Suprapubic skin (tissue), 4 donors: ENCODE data around the gene EVA1A. TPM values are rescaled to one million over a fixed set of nuclear protein-coding genes. Genes with fewer than 3 reads are reported as not detected.

Experiments
- DNase-seq, 2 donors: peaks; one replicate each; pipeline ENCODE4 v3.0.0-alpha.2; 2019; ENCODE audit warnings: low spot score in 2 of 2
- H3K27ac ChIP-seq: fragments of 200-600 bp; sonication (generic); one replicate; pipeline ENCODE4 v1.5.1; 2019
- H3K27me3 ChIP-seq: fragments of 200-600 bp; sonication (generic); one replicate; pipeline ENCODE4 v1.5.1; 2019
- H3K36me3 ChIP-seq: fragments of 200-600 bp; sonication (generic); one replicate; pipeline ENCODE4 v1.5.1; 2019
- H3K4me1 ChIP-seq: fragments of 200-600 bp; sonication (generic); one replicate; pipeline ENCODE4 v1.5.1; 2019
- H3K4me3 ChIP-seq: fragments of 200-600 bp; sonication (generic); one replicate; pipeline ENCODE4 v1.5.1; 2019; ENCODE audit warnings: mild to moderate bottlenecking
- H3K9me3 ChIP-seq: fragments of 200-600 bp; sonication (generic); one replicate; pipeline ENCODE4 v1.5.1; 2019
- EP300 ChIP-seq: sonication (generic); formaldehyde crosslinking; IDR thresholded peaks from one replicate; pipeline ENCODE4 v1.6.1; 2017; ENCODE audit warnings: antibody characterized with exemption
- POLR2A ChIP-seq, 2 donors: fragments of 450-650 bp; IDR thresholded peaks; one replicate each; pipeline ENCODE4 v1.6.1; 2017; ENCODE audit warnings: antibody characterized with exemption in 2 of 2, mild to moderate bottlenecking in 2 of 2, moderate library complexity in 2 of 2
- POLR2AphosphoS5 ChIP-seq, 3 donors: sonication (generic); formaldehyde crosslinking; IDR thresholded peaks; one replicate each; pipeline ENCODE4 v1.6.1; 2017; ENCODE audit warnings: antibody characterized with exemption in 3 of 3
- WGBS: methylation state at CpG from one replicate; pipeline ENCODE4 v1.1.5; 2018; 5-methylcytosine and 5-hydroxymethylcytosine counted together
- total RNA-seq, 4 donors: library from RNA; depleted of rRNA; stranded (reverse); fragments of >200 nt; gene quantifications; one replicate each; pipeline ENCODE4 v1.1.0, GENCODE V29; 2016
- TF ChIP-seq, protein P1 (sequence below), 2 donors: fragments of 200-600 bp in 1 of 2; fragments of 450-650 bp in 1 of 2; sonication (generic) in 1 of 2; IDR thresholded peaks; one replicate each; pipeline ENCODE4 v1.5.1; 2016 to 2019; ENCODE audit warnings: antibody characterized with exemption in 2 of 2, mild to moderate bottlenecking in 1 of 2, moderate library complexity in 1 of 2

The EVA1A gene
- total RNA-seq, 4 donors from 2014 or later, result 5.7 to 11.4 (median 7.9) TPM

DNA sequence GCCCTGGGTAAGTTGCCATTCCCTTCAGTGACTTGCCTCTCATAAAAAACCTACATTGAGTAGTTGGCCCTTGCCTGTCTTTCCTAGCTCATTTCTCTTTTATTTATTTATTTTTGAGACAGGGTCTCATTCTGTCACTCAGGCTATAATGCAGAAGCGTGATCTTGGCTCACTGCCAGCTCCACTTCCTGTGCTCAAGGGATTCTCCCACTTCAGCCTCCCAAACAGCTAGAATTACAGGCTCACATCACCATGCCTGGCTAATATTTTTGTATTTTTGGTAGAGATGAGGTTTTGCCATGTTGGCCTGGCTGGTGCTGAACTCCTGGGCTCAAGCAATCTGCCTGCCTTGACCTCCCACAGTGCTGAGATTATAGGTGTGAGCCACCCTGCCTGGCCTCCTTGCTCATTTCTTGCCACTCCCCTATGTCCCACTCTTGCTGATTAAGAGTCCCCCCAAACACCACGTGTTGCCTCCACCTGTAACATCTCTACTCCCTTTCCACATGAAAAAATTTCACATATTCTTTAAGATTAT lies 12.6 kb downstream of the EVA1A start:
- no peak for DNase-seq
- TF ChIP-seq, protein P1, sequence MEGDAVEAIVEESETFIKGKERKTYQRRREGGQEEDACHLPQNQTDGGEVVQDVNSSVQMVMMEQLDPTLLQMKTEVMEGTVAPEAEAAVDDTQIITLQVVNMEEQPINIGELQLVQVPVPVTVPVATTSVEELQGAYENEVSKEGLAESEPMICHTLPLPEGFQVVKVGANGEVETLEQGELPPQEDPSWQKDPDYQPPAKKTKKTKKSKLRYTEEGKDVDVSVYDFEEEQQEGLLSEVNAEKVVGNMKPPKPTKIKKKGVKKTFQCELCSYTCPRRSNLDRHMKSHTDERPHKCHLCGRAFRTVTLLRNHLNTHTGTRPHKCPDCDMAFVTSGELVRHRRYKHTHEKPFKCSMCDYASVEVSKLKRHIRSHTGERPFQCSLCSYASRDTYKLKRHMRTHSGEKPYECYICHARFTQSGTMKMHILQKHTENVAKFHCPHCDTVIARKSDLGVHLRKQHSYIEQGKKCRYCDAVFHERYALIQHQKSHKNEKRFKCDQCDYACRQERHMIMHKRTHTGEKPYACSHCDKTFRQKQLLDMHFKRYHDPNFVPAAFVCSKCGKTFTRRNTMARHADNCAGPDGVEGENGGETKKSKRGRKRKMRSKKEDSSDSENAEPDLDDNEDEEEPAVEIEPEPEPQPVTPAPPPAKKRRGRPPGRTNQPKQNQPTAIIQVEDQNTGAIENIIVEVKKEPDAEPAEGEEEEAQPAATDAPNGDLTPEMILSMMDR (IDR thresholded peaks at IDR 0.05), result no peak

DNA sequence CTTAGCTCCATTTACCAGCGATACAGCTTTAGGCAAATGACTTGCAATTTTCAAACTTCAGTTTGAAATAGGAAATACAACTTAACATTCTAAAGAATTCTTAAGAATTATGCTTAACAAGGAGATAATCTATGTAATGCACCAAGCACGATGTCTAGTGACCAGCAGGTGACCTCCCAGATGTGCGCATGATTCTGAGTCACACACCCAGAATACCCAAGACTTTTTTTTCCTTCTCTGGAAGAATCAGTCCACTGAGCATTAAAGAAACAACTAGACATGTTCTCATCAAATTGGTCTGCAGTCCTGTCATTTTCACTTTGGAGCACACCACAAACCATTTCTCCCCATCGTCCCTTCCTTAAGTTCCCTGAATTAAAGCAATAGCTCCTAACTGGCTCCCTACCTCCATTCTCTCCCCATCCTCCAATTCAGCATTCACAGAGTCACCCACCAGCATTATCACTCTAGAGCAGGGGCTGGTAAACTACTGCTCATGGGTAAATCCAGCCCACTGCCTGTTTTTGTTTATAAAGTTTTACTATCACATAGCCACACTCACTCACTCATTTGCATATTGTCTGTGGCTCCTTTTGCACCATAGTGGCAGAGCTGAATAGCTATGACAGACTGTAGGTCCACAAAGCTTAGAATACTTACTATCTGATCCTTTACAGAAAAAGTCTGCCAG lies 13.2 kb downstream of the EVA1A start:
- Histone ChIP-seq H3K4me1 (no peaks in the 10 kb centered on the region), H3K27ac (no peak overlapping the region), H3K36me3 (no peaks in the 10 kb centered on the region), H3K27me3 (no peaks in the 10 kb centered on the region), H3K4me3 (no peak overlapping the region), H3K9me3 (no peaks in the 10 kb centered on the region)
- TF ChIP-seq, protein P1 (IDR thresholded peaks at IDR 0.05), result no peak
- TF ChIP-seq POLR2A (IDR thresholded peaks at IDR 0.05) (no peak), POLR2AphosphoS5 (IDR thresholded peaks at IDR 0.05) (no peak), EP300 (no peak)
- DNase-seq, result no peak
- 84% methylated on average over 4 of the region's 4 CpGs for WGBS

More for the DNA sequence above, 12.6 kb downstream of the EVA1A start:
- 43% methylated on average over 2 of the region's 2 CpGs for WGBS
- no peaks in the 10 kb centered on the region for H3K27me3 ChIP-seq
- H3K4me3 ChIP-seq, result no peak overlapping the region
- no peaks in the 10 kb centered on the region for H3K9me3 ChIP-seq
- no peaks in the 10 kb centered on the region for H3K36me3 ChIP-seq
- H3K27ac ChIP-seq, result no peak overlapping the region
- no peaks in the 10 kb centered on the region for H3K4me1 ChIP-seq

DNA sequence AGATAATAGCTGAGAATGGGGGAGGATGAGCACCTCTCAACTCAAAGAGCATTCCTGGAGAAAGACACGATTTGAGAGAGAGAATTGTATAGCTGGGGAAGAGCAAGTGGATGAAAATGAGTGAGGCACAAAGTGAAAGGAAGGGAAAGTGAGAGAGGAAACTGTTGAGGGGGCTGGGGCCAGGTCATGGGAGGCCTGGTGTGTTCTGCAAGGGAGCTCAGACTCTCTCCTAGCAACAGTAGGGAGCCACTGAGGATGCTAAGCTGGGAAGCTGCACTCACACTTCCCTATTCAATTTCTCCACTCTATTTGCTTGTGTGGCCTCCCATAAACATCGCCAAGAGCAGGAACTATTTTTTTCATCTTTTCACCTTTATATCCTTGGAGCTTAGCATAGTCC lies 14.8 kb downstream of the EVA1A start:
- WGBS, result 98% methylated on average over 2 of the region's 2 CpGs
- Histone ChIP-seq H3K36me3 (no peaks in the 10 kb centered on the region), H3K9me3 (no peaks in the 10 kb centered on the region), H3K27me3 (no peaks in the 10 kb centered on the region), H3K4me3 (no peak overlapping the region), H3K27ac (no peak overlapping the region), H3K4me1 (no peaks in the 10 kb centered on the region)
- DNase-seq, result no peak
- no peak for TF ChIP-seq EP300
- no peak for TF ChIP-seq POLR2AphosphoS5 (IDR thresholded peaks at IDR 0.05)
- TF ChIP-seq POLR2A (IDR thresholded peaks at IDR 0.05), result no peak
- TF ChIP-seq, protein P1 (IDR thresholded peaks at IDR 0.05), result no peak

DNA sequence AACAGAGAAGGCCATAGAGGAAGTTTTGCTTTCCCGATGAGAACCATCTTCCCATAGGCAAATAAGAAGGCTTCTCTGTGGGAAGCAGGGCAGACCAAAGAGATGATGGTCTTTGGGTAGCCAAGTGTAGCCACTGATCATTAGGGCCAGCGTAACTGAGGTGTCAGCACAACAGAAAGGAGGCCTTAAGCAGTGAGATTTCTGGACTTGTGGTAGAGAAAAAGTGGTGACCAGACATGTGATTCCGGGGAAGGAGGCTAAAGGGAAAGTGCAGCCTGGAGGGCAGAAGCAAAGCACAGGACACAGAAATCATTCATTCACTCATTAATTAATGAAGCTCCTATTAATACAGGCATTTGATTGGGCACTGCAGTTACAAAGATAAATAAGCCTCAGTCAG lies 15.4 kb downstream of the EVA1A start:
- 94% methylated on average over 3 of the region's 3 CpGs for WGBS
- Histone ChIP-seq H3K4me3 (no peak overlapping the region), H3K27me3 (no peaks in the 10 kb centered on the region), H3K36me3 (no peaks in the 10 kb centered on the region), H3K27ac (no peak overlapping the region), H3K4me1 (no peaks in the 10 kb centered on the region), H3K9me3 (no peaks in the 10 kb centered on the region)
- TF ChIP-seq POLR2AphosphoS5 (IDR thresholded peaks at IDR 0.05), result no peak
- no peak for DNase-seq

DNA sequence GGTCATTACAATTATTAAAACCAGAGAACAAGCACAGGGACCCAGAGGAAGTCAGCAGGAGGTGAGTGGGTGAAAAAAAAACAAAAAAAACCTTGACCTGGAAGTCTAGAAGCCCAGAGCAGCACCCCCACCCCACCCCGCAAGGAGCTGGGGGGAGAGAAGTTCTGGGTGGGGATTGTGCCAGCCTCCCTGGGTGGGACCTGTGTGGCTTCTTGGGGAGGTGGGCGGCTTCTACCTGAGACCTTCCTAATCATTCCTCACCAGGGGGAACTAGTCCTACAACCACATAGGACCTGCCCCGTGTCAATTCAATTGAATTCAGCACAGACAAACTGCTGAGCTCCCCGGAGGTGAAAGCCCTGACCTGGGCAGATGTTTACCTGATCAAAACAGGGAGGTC lies 17.3 kb downstream of the EVA1A start:
- Histone ChIP-seq H3K4me3 (no peak overlapping the region), H3K36me3 (no peaks in the 10 kb centered on the region), H3K4me1 (no peaks in the 10 kb centered on the region), H3K9me3 (no peaks in the 10 kb centered on the region), H3K27ac (no peak overlapping the region), H3K27me3 (no peaks in the 10 kb centered on the region)
- TF ChIP-seq POLR2AphosphoS5 (IDR thresholded peaks at IDR 0.05), result no peak
- WGBS, result 86% methylated on average over 4 of the region's 4 CpGs
- no peak for DNase-seq

DNA sequence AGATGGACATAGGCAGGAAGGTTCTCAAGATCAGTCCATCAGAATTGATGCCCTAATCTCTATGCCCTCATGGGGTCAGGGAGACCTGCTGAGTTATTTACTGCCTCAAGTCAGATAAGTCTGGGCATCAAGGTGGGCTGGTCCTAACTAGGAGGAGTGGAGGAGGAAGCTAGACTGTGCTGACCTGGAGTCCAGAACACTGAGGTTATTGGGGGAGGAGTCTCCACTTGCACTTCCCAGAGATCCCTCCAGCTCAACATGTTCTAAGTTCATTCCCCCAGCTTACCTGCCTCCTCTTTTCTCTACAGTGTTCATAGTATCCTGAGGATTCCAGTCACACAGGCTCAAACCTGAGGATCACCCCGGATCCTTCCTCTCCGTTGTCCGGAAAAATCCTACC lies 19.3 kb downstream of the EVA1A start:
- no peak for DNase-seq
- Histone ChIP-seq H3K4me3 (no peak overlapping the region), H3K36me3 (no peaks in the 10 kb centered on the region), H3K4me1 (no peaks in the 10 kb centered on the region), H3K9me3 (no peaks in the 10 kb centered on the region), H3K27me3 (no peaks in the 10 kb centered on the region), H3K27ac (no peak overlapping the region)
- no peak for TF ChIP-seq POLR2A (IDR thresholded peaks at IDR 0.05)
- TF ChIP-seq, protein P1 (IDR thresholded peaks at IDR 0.05), result no peak
- WGBS, result 100% methylated on average over 3 of the region's 3 CpGs
